ENCODE measurements around the gene KCMF1. TPM values are rescaled to one million over a fixed set of nuclear protein-coding genes. Genes with fewer than 3 reads are reported as not detected.

Gene KCMF1
- total and polyA plus RNA-seq, 10 of the 15 experiments (the other 5 are each of a cell fraction or from before 2014, with no cell fraction given): 8.4 to 124 (median 43.0) TPM

DNA sequence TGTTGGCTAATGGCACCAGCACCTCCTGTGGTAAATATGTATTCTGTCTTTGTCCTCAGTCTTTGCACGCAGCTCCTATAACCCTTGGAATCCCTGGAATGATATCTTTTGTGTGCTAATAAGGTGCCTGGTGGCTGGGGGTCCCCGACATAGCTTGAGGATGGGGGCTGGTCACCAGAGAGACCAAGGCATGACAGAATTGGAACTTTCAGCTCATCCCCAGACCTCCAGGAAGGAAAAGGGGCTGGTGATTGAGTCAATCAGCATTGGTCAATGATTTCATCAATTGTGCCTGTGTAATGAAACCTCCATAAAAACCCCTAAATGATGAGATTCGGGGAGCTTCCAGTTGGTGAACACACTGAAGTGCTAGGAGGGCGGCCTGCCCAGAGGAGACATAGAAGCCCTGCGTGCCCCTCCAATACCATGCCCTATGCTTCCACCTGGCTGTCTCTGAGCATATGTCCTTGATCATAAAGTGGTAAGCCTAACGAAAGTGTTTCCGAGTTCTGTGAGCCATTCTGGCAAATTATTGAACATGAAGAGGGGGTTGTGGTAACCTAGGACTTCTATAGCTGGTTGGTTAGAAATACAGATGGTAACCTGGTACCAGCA lies 26.6 kb upstream of the KCMF1 start:
- RAD21 ChIA-PET (ENCODE audit: unreplicated experiment): interaction anchor here (0.5 to 10.8 kb wide), 15 partner anchors 13 to 447 kb away, joined by 3 to 300 read pairs (median 4); partner anchors contain the start of genes KCMF1 and TGOLN2
- no TSS peak for BruUV-seq (replicated peaks)
- TF ChIP-seq IKZF2 (IDR thresholded peaks at IDR 0.05) (peak; percentile 15 to 43; a peak in 3 of 4 replicates), DPF2 (IDR thresholded peaks at IDR 0.05) (peak; percentile 36; the same call in 1 of the 2 replicates), IKZF1 (conservative IDR thresholded peaks at IDR 0.05) (peak; percentile 50), RUNX3 (IDR thresholded peaks at IDR 0.05; ENCODE audit: low read length) (peak; percentile 10; the same call in 1 of the 2 replicates), JUNB (IDR thresholded peaks at IDR 0.05) (no peak), CBX5 (IDR thresholded peaks at IDR 0.05; ENCODE audit: low read depth) (no peak), POLR2A (IDR thresholded peaks at IDR 0.05; ENCODE audit: low read depth, low read length) (0 out of 2 replicates have a peak, but pooled peaks have one; percentile 19), JUND (IDR thresholded peaks at IDR 0.05; ENCODE audit: low read depth, low read length) (no peak), ZNF207 (IDR thresholded peaks at IDR 0.05; ENCODE audit: borderline replicate concordance) (0 out of 2 replicates have a peak, but pooled peaks have one; percentile 14), POU2F2 (IDR thresholded peaks at IDR 0.05; ENCODE audit: borderline replicate concordance, low read depth, low read length) (peak; percentile 34; the same call in 1 of the 3 replicates)
- TF ChIP-seq, protein P1, sequence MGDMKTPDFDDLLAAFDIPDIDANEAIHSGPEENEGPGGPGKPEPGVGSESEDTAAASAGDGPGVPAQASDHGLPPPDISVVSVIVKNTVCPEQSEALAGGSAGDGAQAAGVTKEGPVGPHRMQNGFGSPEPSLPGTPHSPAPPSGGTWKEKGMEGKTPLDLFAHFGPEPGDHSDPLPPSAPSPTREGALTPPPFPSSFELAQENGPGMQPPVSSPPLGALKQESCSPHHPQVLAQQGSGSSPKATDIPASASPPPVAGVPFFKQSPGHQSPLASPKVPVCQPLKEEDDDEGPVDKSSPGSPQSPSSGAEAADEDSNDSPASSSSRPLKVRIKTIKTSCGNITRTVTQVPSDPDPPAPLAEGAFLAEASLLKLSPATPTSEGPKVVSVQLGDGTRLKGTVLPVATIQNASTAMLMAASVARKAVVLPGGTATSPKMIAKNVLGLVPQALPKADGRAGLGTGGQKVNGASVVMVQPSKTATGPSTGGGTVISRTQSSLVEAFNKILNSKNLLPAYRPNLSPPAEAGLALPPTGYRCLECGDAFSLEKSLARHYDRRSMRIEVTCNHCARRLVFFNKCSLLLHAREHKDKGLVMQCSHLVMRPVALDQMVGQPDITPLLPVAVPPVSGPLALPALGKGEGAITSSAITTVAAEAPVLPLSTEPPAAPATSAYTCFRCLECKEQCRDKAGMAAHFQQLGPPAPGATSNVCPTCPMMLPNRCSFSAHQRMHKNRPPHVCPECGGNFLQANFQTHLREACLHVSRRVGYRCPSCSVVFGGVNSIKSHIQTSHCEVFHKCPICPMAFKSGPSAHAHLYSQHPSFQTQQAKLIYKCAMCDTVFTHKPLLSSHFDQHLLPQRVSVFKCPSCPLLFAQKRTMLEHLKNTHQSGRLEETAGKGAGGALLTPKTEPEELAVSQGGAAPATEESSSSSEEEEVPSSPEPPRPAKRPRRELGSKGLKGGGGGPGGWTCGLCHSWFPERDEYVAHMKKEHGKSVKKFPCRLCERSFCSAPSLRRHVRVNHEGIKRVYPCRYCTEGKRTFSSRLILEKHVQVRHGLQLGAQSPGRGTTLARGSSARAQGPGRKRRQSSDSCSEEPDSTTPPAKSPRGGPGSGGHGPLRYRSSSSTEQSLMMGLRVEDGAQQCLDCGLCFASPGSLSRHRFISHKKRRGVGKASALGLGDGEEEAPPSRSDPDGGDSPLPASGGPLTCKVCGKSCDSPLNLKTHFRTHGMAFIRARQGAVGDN (IDR thresholded peaks at IDR 0.05): 0 out of 2 replicates have a peak, but pooled peaks have one; percentile 56
- POLR2A ChIA-PET: interaction anchor here (0.6 to 14.1 kb wide), 9 partner anchors 10 to 383 kb away, joined by 3 to 265 read pairs (median 6); partner anchors contain the start of genes KCMF1, TGOLN2 and TMSB10
- 85% methylated on average over 7 of the region's 7 CpGs for WGBS (ENCODE audit: insufficient coverage, insufficient replicate concordance, low lambda C conversion rate, missing lambda C conversion rate)
- Histone ChIP-seq H3K79me2 (ENCODE audit: control insufficient read depth, insufficient read depth, low read length) (peaks cover 60% of the 10 kb centered on the region), H3K4me1 (ENCODE audit: control insufficient read depth, insufficient read depth, low read length) (peaks cover 48% of the 10 kb centered on the region), H3K9ac (ENCODE audit: control insufficient read depth, insufficient read depth, low read length) (peak overlapping the region; percentile 92), H3K9me3 (replicated peaks; ENCODE audit: control insufficient read depth, insufficient read depth, low read length) (no peaks in the 10 kb centered on the region), H2AFZ (ENCODE audit: control insufficient read depth, low read depth, low read length) (no peak overlapping the region), H3K4me3 (peak overlapping the region; percentile 86), H3K36me3 (ENCODE audit: control insufficient read depth in 2 of 2, insufficient read depth in 2 of 2, low read length in 1 of 2) (no peaks in the 10 kb centered on the region; a peak in 1 of 4 replicates), H3K27me3 (replicated peaks in 1 of 2; ENCODE audit: control insufficient read depth in 2 of 2, insufficient read depth in 2 of 2, low read length in 1 of 2) (no peaks in the 10 kb centered on the region), H4K20me1 (ENCODE audit: control insufficient read depth, insufficient read depth) (no peaks in the 10 kb centered on the region), H3K27ac (ENCODE audit: control insufficient read depth, insufficient read depth) (peak overlapping the region; percentile 100), H3K4me2 (ENCODE audit: control insufficient read depth, insufficient read depth) (peak overlapping the region; percentile 80)
- in situ Hi-C loops (cut with MboI) (loop anchor here (25.0 kb wide), 1 partner anchor 1493 kb away; the partner anchor contains the start of gene KDM3A), intact Hi-C loops (cut with micrococcal nuclease; ENCODE audit: unreplicated experiment) (loop anchor here (5.0 kb wide), 1 partner anchor 68 kb away; no protein-coding TSS in a partner anchor)
- SMC1A ChIA-PET (ENCODE audit: uncharacterized antibody, unreplicated experiment): interaction anchor here (0.6 to 22.1 kb wide), 16 partner anchors 9 to 322 kb away, joined by 3 to 378 read pairs (median 4); partner anchors contain the start of gene KCMF1
- FAIRE-seq (no peak), DNase-seq (ENCODE audit: low read depth, low spot score) (no peak), ATAC-seq (peak; percentile 7)
- CTCF ChIA-PET: interaction anchor here (1.0 to 11.7 kb wide), 11 partner anchors 13 to 76 kb away, joined by 3 to 275 read pairs (median 11); no protein-coding TSS in a partner anchor
